HepG2 (cell line): Measurements from ENCODE around the gene CKS1B. TPM values are rescaled to one million over a fixed set of nuclear protein-coding genes. Genes with fewer than 3 reads are reported as not detected.
A peak's percentile ranks its signal among the peaks of the same experiment; 100 is the strongest.

Experiments used
- CBFB ChIP-seq: sonication (generic); formaldehyde crosslinking; IDR thresholded peaks from 2 replicates; pipeline ENCODE4 v1.4.0; 2020; ENCODE audit warnings: missing genetic modification reagents
- CREB1 ChIP-seq, 2 experiments: fragments of 450-650 bp in 1 of 2; IDR thresholded peaks; 2 replicates each; pipeline ENCODE4 v1.6.1; 2016 to 2017; ENCODE audit warnings: control low read depth in 1 of 2, mild to moderate bottlenecking in 1 of 2, missing compliant biosample characterization in 1 of 2, missing genetic modification characterization in 1 of 2
- GABPB1 ChIP-seq: IDR thresholded peaks from 2 replicates; pipeline ENCODE4 v1.6.1; 2016; ENCODE audit warnings: mild to moderate bottlenecking, missing genetic modification reagents, moderate library complexity, missing compliant biosample characterization
- NFYB ChIP-seq: sonication (generic); formaldehyde crosslinking; IDR thresholded peaks from 2 replicates; pipeline ENCODE4 v1.4.0; 2020; ENCODE audit warnings: missing genetic modification reagents
- NONO ChIP-seq, 2 experiments: fragments of 450-650 bp in 1 of 2; sonication (generic) in 1 of 2; formaldehyde crosslinking in 1 of 2; IDR thresholded peaks in 1 of 2; conservative IDR thresholded peaks in 1 of 2; 2 replicates each; pipeline versions ENCODE4 v1.6.1 to v1.8.0; 2017 to 2022; ENCODE audit warnings: mild to moderate bottlenecking in 1 of 2, missing genetic modification reagents in 1 of 2, moderate library complexity in 1 of 2
- PHF20 ChIP-seq: sonication (generic); formaldehyde crosslinking; IDR thresholded peaks from 2 replicates; pipeline ENCODE4 v1.5.0; 2020; ENCODE audit warnings: mild to moderate bottlenecking, missing genetic modification reagents
- ZFAT ChIP-seq: sonication (generic); formaldehyde crosslinking; conservative IDR thresholded peaks from 2 replicates; pipeline ENCODE4 v1.8.1; 2023; ENCODE audit warnings: missing genetic modification reagents, inconsistent platforms
- ZNF326 ChIP-seq: sonication (generic); formaldehyde crosslinking; IDR thresholded peaks from 2 replicates; pipeline ENCODE4 v1.4.0; 2020; ENCODE audit warnings: missing genetic modification reagents, borderline replicate concordance
- ZNF670 ChIP-seq: sonication (generic); formaldehyde crosslinking; IDR thresholded peaks from 2 replicates; pipeline ENCODE4 v1.8.0; 2022; ENCODE audit warnings: mild to moderate bottlenecking, missing genetic modification reagents, borderline replicate concordance
- polyA plus RNA-seq, 8 experiments: library from polyadenylated mRNA; depleted of rRNA in 3 of 8; stranded (reverse) in 7 of 8; unstranded in 1 of 8; fragments of >200 nt; fragmentation: Illumina TruSeq in 4 of 8; extraction: Trizol in 4 of 8; gene quantifications; 2 replicates each; pipeline versions ENCODE4 v1.2.1 to v1.2.3, GENCODE V29; 2011 to 2016; ENCODE audit warnings: low read depth in 4 of 8, missing spikeins in 1 of 8, mixed read lengths in 1 of 8; ENCODE audit not compliant: insufficient read depth in 1 of 8
- total RNA-seq, 5 experiments: library from RNA; depleted of rRNA; stranded (reverse); fragments of >200 nt; fragmentation: Illumina TruSeq; extraction: Trizol; gene quantifications; 2 replicates each; pipeline ENCODE4 v1.2.3, GENCODE V29; 2016; ENCODE audit warnings: low read depth in 1 of 5
- TF ChIP-seq, protein P1 (sequence below): sonication (generic); formaldehyde crosslinking; IDR thresholded peaks from 2 replicates; pipeline ENCODE4 v1.5.1; 2020; ENCODE audit warnings: mild to moderate bottlenecking, missing genetic modification reagents, borderline replicate concordance
- TF ChIP-seq, protein P2 (sequence below): sonication (generic); formaldehyde crosslinking; IDR thresholded peaks from 2 replicates; pipeline ENCODE4 v1.4.0; 2020; ENCODE audit warnings: missing genetic modification reagents
- TF ChIP-seq, protein P3 (sequence below): sonication (generic); formaldehyde crosslinking; IDR thresholded peaks from 2 replicates; pipeline ENCODE4 v1.4.0; 2020; ENCODE audit warnings: low read depth, mild to moderate bottlenecking, missing genetic modification reagents

The CKS1B gene
- total and polyA plus RNA-seq, 2 of the 13 experiments (the other 11 are each of a cell fraction or from before 2014, with no cell fraction given) = 217 to 222 TPM

DNA sequence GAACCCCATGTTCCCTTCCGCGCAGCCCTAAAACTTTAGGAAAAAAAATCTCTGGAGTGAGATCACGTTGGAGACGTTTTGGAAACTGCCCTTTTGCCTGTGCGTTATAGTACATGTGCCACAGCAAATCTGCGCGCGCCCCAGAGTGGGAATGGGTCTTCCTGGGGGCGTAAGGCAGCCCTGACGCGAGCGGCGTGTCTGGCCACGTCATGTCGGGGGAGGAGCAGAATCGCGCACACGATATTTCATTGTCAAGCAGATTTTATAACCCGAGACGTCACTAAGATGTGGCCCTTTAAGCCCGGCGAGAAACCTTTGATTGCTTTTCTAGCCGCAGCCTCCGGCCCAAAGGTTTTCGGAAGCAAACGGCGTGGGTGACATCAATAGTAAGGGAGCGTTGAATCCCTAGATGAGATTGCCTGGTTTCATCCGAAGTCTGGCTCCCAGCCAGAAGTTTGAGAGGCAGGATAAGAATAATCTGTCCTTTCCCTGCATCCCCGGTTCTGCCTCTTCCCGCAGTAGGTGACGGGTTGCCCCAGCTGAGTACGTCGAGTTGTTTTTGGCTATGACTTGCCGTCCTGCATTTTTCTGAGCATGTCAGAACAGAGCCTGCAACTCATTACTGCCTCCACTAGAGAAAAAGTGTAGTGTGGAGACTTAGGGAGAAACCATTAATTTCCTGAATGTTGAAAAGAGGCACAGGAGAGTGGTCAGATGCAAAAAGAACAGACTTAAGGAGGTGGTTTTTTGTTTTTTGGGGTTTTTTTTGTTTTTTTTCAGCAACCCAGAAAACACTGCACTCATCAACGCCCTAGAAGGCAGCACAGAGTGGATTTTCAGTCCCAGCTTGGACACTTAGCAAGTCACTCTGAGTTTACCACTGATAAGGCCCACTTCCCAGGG, 37.1 kb upstream of the CKS1B start (continued):
- TF ChIP-seq, protein P1, sequence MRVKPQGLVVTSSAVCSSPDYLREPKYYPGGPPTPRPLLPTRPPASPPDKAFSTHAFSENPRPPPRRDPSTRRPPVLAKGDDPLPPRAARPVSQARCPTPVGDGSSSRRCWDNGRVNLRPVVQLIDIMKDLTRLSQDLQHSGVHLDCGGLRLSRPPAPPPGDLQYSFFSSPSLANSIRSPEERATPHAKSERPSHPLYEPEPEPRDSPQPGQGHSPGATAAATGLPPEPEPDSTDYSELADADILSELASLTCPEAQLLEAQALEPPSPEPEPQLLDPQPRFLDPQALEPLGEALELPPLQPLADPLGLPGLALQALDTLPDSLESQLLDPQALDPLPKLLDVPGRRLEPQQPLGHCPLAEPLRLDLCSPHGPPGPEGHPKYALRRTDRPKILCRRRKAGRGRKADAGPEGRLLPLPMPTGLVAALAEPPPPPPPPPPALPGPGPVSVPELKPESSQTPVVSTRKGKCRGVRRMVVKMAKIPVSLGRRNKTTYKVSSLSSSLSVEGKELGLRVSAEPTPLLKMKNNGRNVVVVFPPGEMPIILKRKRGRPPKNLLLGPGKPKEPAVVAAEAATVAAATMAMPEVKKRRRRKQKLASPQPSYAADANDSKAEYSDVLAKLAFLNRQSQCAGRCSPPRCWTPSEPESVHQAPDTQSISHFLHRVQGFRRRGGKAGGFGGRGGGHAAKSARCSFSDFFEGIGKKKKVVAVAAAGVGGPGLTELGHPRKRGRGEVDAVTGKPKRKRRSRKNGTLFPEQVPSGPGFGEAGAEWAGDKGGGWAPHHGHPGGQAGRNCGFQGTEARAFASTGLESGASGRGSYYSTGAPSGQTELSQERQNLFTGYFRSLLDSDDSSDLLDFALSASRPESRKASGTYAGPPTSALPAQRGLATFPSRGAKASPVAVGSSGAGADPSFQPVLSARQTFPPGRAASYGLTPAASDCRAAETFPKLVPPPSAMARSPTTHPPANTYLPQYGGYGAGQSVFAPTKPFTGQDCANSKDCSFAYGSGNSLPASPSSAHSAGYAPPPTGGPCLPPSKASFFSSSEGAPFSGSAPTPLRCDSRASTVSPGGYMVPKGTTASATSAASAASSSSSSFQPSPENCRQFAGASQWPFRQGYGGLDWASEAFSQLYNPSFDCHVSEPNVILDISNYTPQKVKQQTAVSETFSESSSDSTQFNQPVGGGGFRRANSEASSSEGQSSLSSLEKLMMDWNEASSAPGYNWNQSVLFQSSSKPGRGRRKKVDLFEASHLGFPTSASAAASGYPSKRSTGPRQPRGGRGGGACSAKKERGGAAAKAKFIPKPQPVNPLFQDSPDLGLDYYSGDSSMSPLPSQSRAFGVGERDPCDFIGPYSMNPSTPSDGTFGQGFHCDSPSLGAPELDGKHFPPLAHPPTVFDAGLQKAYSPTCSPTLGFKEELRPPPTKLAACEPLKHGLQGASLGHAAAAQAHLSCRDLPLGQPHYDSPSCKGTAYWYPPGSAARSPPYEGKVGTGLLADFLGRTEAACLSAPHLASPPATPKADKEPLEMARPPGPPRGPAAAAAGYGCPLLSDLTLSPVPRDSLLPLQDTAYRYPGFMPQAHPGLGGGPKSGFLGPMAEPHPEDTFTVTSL (CRISPR knock-in tag) = no peak
- TF ChIP-seq CREB1 (IDR thresholded peaks at IDR 0.05) (peak; percentile 94), CREB1 (CRISPR knock-in tag; IDR thresholded peaks at IDR 0.05) (peak; percentile 96), GABPB1 (CRISPR knock-in tag) (no peak), ZNF670 (CRISPR knock-in tag) (no peak), ZNF326 (CRISPR knock-in tag) (no peak), NONO (IDR thresholded peaks at IDR 0.05) (0 out of 2 replicates have a peak, but pooled peaks have one; percentile 66), NONO (CRISPR knock-in tag; conservative IDR thresholded peaks at IDR 0.05) (no peak), NFYB (CRISPR knock-in tag) (no peak), CBFB (CRISPR knock-in tag) (no peak), ZFAT (CRISPR knock-in tag) (0 out of 2 replicates have a peak, but pooled peaks have one; percentile 19), PHF20 (CRISPR knock-in tag) (no peak)
- TF ChIP-seq, protein P2, sequence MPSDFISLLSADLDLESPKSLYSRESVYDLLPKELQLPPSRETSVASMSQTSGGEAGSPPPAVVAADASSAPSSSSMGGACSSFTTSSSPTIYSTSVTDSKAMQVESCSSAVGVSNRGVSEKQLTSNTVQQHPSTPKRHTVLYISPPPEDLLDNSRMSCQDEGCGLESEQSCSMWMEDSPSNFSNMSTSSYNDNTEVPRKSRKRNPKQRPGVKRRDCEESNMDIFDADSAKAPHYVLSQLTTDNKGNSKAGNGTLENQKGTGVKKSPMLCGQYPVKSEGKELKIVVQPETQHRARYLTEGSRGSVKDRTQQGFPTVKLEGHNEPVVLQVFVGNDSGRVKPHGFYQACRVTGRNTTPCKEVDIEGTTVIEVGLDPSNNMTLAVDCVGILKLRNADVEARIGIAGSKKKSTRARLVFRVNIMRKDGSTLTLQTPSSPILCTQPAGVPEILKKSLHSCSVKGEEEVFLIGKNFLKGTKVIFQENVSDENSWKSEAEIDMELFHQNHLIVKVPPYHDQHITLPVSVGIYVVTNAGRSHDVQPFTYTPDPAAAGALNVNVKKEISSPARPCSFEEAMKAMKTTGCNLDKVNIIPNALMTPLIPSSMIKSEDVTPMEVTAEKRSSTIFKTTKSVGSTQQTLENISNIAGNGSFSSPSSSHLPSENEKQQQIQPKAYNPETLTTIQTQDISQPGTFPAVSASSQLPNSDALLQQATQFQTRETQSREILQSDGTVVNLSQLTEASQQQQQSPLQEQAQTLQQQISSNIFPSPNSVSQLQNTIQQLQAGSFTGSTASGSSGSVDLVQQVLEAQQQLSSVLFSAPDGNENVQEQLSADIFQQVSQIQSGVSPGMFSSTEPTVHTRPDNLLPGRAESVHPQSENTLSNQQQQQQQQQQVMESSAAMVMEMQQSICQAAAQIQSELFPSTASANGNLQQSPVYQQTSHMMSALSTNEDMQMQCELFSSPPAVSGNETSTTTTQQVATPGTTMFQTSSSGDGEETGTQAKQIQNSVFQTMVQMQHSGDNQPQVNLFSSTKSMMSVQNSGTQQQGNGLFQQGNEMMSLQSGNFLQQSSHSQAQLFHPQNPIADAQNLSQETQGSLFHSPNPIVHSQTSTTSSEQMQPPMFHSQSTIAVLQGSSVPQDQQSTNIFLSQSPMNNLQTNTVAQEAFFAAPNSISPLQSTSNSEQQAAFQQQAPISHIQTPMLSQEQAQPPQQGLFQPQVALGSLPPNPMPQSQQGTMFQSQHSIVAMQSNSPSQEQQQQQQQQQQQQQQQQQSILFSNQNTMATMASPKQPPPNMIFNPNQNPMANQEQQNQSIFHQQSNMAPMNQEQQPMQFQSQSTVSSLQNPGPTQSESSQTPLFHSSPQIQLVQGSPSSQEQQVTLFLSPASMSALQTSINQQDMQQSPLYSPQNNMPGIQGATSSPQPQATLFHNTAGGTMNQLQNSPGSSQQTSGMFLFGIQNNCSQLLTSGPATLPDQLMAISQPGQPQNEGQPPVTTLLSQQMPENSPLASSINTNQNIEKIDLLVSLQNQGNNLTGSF (CRISPR knock-in tag) = 0 out of 2 replicates have a peak, but pooled peaks have one; percentile 5
- TF ChIP-seq, protein P3, sequence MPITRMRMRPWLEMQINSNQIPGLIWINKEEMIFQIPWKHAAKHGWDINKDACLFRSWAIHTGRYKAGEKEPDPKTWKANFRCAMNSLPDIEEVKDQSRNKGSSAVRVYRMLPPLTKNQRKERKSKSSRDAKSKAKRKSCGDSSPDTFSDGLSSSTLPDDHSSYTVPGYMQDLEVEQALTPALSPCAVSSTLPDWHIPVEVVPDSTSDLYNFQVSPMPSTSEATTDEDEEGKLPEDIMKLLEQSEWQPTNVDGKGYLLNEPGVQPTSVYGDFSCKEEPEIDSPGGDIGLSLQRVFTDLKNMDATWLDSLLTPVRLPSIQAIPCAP (CRISPR knock-in tag) = no peak
